ENCODE measurements around the gene CD55. TPM values are rescaled to one million over a fixed set of nuclear protein-coding genes. Genes with fewer than 3 reads are reported as not detected.

The CD55 gene
- total RNA-seq, 1 donor from 2014 or later: 4.0 TPM

GRCh38 chr1:207389728-207390464 is 68.4 kb downstream of the CD55 start:
- Mint-ChIP-seq H3K4me3 (no peak overlapping the region), H3K9me3 (no peaks in the 10 kb centered on the region), H3K27ac (ENCODE audit: unreplicated experiment) (no peak overlapping the region)

DNA sequence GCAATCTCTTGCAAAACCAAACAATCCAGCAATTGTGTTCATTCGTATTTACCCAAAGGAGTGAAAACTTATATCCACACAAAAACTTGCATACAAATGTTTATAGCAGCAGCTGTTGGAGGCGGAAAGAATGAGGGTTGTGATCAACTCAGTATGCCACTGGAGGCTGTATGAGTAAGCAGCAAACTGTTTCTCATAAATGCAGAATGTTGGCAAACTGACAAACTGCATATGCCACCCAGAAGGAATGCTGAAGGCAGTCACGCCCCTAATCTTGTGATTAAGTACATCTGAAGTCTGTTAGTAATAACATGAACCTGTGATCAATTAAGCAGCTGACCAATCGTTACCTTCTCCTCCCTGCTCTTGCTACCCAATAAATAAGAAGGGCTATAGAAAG is 72.1 kb downstream of the CD55 start:
- Mint-ChIP-seq H3K4me1 (no peaks in the 10 kb centered on the region), H3K36me3 (ENCODE audit: low read depth) (no peaks in the 10 kb centered on the region), H3K27ac (ENCODE audit: unreplicated experiment) (no peak overlapping the region), H3K27me3 (ENCODE audit: low read depth) (peaks cover 11% of the 10 kb centered on the region), H3K4me3 (no peak overlapping the region), H3K9me3 (no peaks in the 10 kb centered on the region)
- no peak for TF ChIP-seq CTCF (conservative IDR thresholded peaks at IDR 0.05)
- no peak for DNase-seq (ENCODE audit: low read depth, low spot score)

More at GRCh38 chr1:207389728-207390464, 68.4 kb downstream of the CD55 start:
- no peaks in the 10 kb centered on the region for H3K4me1 Mint-ChIP-seq
- H3K27me3 Mint-ChIP-seq (ENCODE audit: low read depth): peaks cover 6% of the 10 kb centered on the region
- TF ChIP-seq CTCF (conservative IDR thresholded peaks at IDR 0.05): no peak
- H3K36me3 Mint-ChIP-seq (ENCODE audit: low read depth): no peaks in the 10 kb centered on the region
- DNase-seq (ENCODE audit: low read depth, low spot score): no peak

DNA sequence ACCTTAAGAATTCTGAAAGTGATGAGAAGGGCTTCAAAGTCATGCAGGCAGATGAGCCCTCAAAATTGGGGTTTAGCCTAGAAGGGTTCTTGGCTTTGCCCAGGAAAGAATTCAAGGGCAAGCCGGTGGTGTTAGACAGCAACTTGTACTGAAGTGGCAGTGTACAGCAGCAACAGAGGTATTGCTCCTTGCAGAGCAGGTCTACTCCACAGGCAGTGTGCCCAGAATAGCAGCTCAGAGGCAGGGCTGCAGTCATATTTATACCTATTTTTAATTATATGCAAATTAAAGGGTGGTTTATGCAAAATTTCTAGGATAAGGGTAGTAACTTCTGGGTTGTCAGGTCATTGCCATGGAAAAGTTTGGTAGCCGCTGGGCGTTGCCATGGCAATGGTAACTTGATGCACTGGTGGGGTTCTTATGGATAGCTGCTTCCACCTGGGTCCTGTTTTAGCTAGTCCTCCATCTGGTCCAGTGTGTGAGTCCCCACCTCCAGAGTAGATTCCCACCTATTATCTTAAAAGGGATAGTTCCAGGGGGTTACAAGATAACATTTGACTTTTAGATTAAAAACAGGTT is 74.8 kb downstream of the CD55 start:
- Mint-ChIP-seq H3K4me3 (no peak overlapping the region), H3K36me3 (ENCODE audit: low read depth) (no peaks in the 10 kb centered on the region), H3K27me3 (ENCODE audit: low read depth) (peaks cover 11% of the 10 kb centered on the region), H3K4me1 (no peaks in the 10 kb centered on the region), H3K9me3 (no peaks in the 10 kb centered on the region), H3K27ac (ENCODE audit: unreplicated experiment) (no peak overlapping the region)
- no peak for DNase-seq (ENCODE audit: low read depth, low spot score)
- TF ChIP-seq CTCF (conservative IDR thresholded peaks at IDR 0.05): no peak

GRCh38 chr1:207397525-207397926 is 76.0 kb downstream of the CD55 start:
- no peaks in the 10 kb centered on the region for H3K36me3 Mint-ChIP-seq (ENCODE audit: low read depth)
- peaks cover 11% of the 10 kb centered on the region for H3K27me3 Mint-ChIP-seq (ENCODE audit: low read depth)
- no peak overlapping the region for H3K27ac Mint-ChIP-seq (ENCODE audit: unreplicated experiment)
- DNase-seq (ENCODE audit: low read depth, low spot score): no peak
- H3K4me3 Mint-ChIP-seq: no peak overlapping the region
- no peak for TF ChIP-seq CTCF (conservative IDR thresholded peaks at IDR 0.05)
- H3K4me1 Mint-ChIP-seq: no peaks in the 10 kb centered on the region
- no peaks in the 10 kb centered on the region for H3K9me3 Mint-ChIP-seq

DNA sequence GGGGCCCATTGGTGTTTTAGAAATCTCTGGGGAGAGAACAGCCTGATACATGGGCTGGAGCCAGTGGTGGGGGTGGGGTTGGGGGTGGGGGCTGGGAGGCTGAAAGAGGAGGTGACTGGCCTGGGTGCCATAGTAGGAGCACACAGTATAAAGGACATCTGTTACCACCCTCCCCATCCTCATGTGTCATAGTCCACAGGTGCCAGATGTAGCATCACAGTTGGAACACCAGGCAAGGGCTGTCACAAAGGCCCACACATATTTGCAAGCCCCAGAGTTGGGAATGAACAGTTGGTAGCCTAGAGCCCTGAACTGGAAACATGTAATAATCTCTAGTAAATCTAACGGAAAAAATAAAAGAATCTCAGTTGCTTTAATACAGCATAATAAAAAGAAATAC is 77.5 kb downstream of the CD55 start:
- no peaks in the 10 kb centered on the region for H3K36me3 Mint-ChIP-seq (ENCODE audit: low read depth)
- TF ChIP-seq CTCF (conservative IDR thresholded peaks at IDR 0.05): no peak
- H3K27me3 Mint-ChIP-seq (ENCODE audit: low read depth): peaks cover 11% of the 10 kb centered on the region
- no peaks in the 10 kb centered on the region for H3K9me3 Mint-ChIP-seq
- no peaks in the 10 kb centered on the region for H3K4me1 Mint-ChIP-seq
- no peak overlapping the region for H3K27ac Mint-ChIP-seq (ENCODE audit: unreplicated experiment)
- H3K4me3 Mint-ChIP-seq: no peak overlapping the region
- DNase-seq (ENCODE audit: low read depth, low spot score): no peak

All from neural crest cell (in vitro differentiated cells).